Parathyroid adenoma (tissue), 2 donors: ENCODE results near the gene ABCC1.

Experiments used
- H2AFZ ChIP-seq: fragments of 300-600 bp; sonication (generic); one replicate; pipeline ENCODE4 v1.7.0; 2017; ENCODE audit warnings: antibody characterized with exemption, mild to moderate bottlenecking
- H3K27ac ChIP-seq: fragments of 300-600 bp; sonication (generic); one replicate; pipeline ENCODE4 v1.7.0; 2017
- H3K27me3 ChIP-seq: fragments of 300-600 bp; sonication (generic); one replicate; pipeline ENCODE4 v1.7.0; 2017; ENCODE audit warnings: low read length; ENCODE audit not compliant: control insufficient read depth, insufficient read depth
- H3K36me3 ChIP-seq: fragments of 300-600 bp; sonication (generic); one replicate; pipeline ENCODE4 v1.7.0; 2017; ENCODE audit warnings: low read length; ENCODE audit not compliant: control insufficient read depth, insufficient read depth
- H3K4me1 ChIP-seq: fragments of 300-600 bp; sonication (generic); one replicate; pipeline ENCODE4 v1.7.0; 2017; ENCODE audit warnings: control low read depth
- H3K4me2 ChIP-seq: fragments of 300-600 bp; sonication (generic); one replicate; pipeline ENCODE4 v1.7.0; 2017; ENCODE audit warnings: low read length
- H3K4me3 ChIP-seq: fragments of 300-600 bp; sonication (generic); one replicate; pipeline ENCODE4 v1.7.0; 2017; ENCODE audit warnings: low read depth, low read length
- H3K79me2 ChIP-seq: fragments of 300-600 bp; sonication (generic); one replicate; pipeline ENCODE4 v1.7.0; 2017; ENCODE audit warnings: control low read depth
- H3K9ac ChIP-seq: fragments of 300-600 bp; sonication (generic); one replicate; pipeline ENCODE4 v1.7.0; 2017; ENCODE audit warnings: mild to moderate bottlenecking
- H3K9me3 ChIP-seq: fragments of 300-600 bp; sonication (generic); one replicate; pipeline ENCODE4 v1.7.0; 2017; ENCODE audit warnings: low read length; ENCODE audit not compliant: control insufficient read depth
- CTCF ChIP-seq: fragments of 300-600 bp; sonication (generic); IDR thresholded peaks from one replicate; pipeline ENCODE4 v1.7.0; 2017; ENCODE audit warnings: antibody characterized with exemption, mild to moderate bottlenecking
- donor health status: primary hyperparathyroidism.

Gene ABCC1

GRCh38 chr16:15949210-15950160 is at the start of gene ABCC1:
ABCC1 (plus strand) TSS chr16:15949616; CDS start chr16:15949752, 136 bp downstream.
- peaks cover 22% of the 10 kb centered on the region for H3K79me2 ChIP-seq
- peaks cover 3% of the 10 kb centered on the region for H3K4me1 ChIP-seq
- H3K4me2 ChIP-seq = peak within 1 kb of the TSS; percentile 95
- no peaks in the 10 kb centered on the region for H3K27me3 ChIP-seq
- H3K9me3 ChIP-seq = no peaks in the 10 kb centered on the region
- H3K27ac ChIP-seq = peak within 1 kb of the TSS; percentile 51
- no peaks in the 10 kb centered on the region for H3K36me3 ChIP-seq
- TF ChIP-seq CTCF = no peak
- H3K9ac ChIP-seq = peak within 1 kb of the TSS; percentile 48
- peak within 1 kb of the TSS; percentile 71 for H3K4me3 ChIP-seq
- peak within 1 kb of the TSS; percentile 95 for H2AFZ ChIP-seq

- no peaks in the 10 kb centered on the region for H3K27me3 ChIP-seq
- TF ChIP-seq CTCF = no peak
- H3K79me2 ChIP-seq = no peaks in the 10 kb centered on the region
- H3K27ac ChIP-seq = no peak overlapping the region
- no peak overlapping the region for H3K4me3 ChIP-seq
- no peaks in the 10 kb centered on the region for H3K9me3 ChIP-seq
- H3K4me1 ChIP-seq = no peaks in the 10 kb centered on the region
- H3K36me3 ChIP-seq = no peaks in the 10 kb centered on the region
- no peak overlapping the region for H3K9ac ChIP-seq
- H2AFZ ChIP-seq = no peak overlapping the region
- no peak overlapping the region for H3K4me2 ChIP-seq
These were observed 49.1 kb upstream of the ABCC1 start for GRCh38 chr16:15900357-15900756.

DNA sequence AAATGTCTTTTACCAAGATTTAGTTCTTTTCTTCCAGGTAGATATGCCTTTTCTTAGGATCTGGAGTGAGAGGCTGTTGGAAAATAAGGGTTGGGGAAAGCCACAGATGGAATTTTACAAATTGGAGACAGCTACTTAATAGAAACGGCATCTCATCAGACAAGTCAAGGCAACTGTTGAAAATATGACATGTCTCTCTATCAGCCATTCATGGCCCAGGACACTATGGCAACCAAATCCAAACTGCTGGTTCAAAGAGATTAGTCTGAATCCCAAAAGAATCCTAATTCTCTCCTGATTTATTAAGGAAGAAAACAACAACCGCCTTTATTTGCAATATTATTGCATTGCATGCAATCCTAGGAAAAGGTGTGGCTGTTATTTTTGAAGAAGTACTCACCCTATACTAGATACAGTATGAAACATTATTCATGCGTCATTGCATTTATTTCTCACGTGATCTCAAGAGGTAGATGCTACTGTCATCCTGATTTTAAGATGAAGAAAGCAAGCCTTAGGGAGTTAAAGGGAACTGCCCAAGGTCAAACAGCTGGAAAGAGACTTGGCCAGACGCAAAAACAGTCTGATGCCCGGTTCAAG is 48.4 kb upstream of the ABCC1 start:
- TF ChIP-seq CTCF = no peak
- H3K9ac ChIP-seq = no peak overlapping the region
- no peak overlapping the region for H3K27ac ChIP-seq
- no peak overlapping the region for H3K4me3 ChIP-seq
- no peaks in the 10 kb centered on the region for H3K79me2 ChIP-seq
- no peak overlapping the region for H3K4me2 ChIP-seq
- H3K27me3 ChIP-seq = no peaks in the 10 kb centered on the region
- H3K4me1 ChIP-seq = no peaks in the 10 kb centered on the region
- no peaks in the 10 kb centered on the region for H3K36me3 ChIP-seq
- H2AFZ ChIP-seq = no peak overlapping the region
- H3K9me3 ChIP-seq = no peaks in the 10 kb centered on the region

- Histone ChIP-seq H3K27ac (no peak overlapping the region), H3K4me2 (no peak overlapping the region), H3K9me3 (no peaks in the 10 kb centered on the region), H3K79me2 (no peaks in the 10 kb centered on the region), H3K9ac (no peak overlapping the region), H3K27me3 (no peaks in the 10 kb centered on the region), H3K4me3 (no peak overlapping the region), H2AFZ (no peak overlapping the region), H3K36me3 (no peaks in the 10 kb centered on the region), H3K4me1 (no peaks in the 10 kb centered on the region)
- no peak for TF ChIP-seq CTCF
These were observed 45.5 kb upstream of the ABCC1 start for GRCh38 chr16:15903960-15904359.
